Mesendoderm (in vitro differentiated cells): ENCODE measurements around the gene CHIC2.
"Not testable (repeated sequence)": the region's sequence is repeated elsewhere in the genome, so short reads cannot be mapped to it uniquely, and the experiment has no call there.

ENCODE experiments used
- DNase-seq: peaks from one replicate; pipeline ENCODE4 v3.0.0; 2013
- H2AK5ac ChIP-seq: 2 replicates; pipeline ENCODE4 v1.6.1; 2013; ENCODE audit warnings: low read length, inconsistent platforms
- H2BK120ac ChIP-seq: 2 replicates; pipeline ENCODE4 v1.6.1; 2013; ENCODE audit warnings: low read depth, mild to moderate bottlenecking, low read length, moderate library complexity, mixed read lengths
- H2BK15ac ChIP-seq: replicated peaks from 2 replicates; pipeline ENCODE4 v1.6.1; 2013; ENCODE audit warnings: low read depth, mild to moderate bottlenecking, moderate library complexity
- H2BK5ac ChIP-seq: 2 replicates; pipeline ENCODE4 v1.6.1; 2013; ENCODE audit warnings: low read length, inconsistent platforms
- H3K18ac ChIP-seq: 2 replicates; pipeline ENCODE4 v1.6.1; 2013; ENCODE audit warnings: mild to moderate bottlenecking, low read length, mixed read lengths
- H3K23ac ChIP-seq: one replicate; pipeline ENCODE4 v1.6.1; 2013; ENCODE audit warnings: low read length
- H3K27ac ChIP-seq: 2 replicates; pipeline ENCODE4 v1.5.1; 2013; ENCODE audit warnings: low read depth, mild to moderate bottlenecking, inconsistent platforms, low read length, moderate library complexity
- H3K27me3 ChIP-seq: 2 replicates; pipeline ENCODE4 v1.6.1; 2013; ENCODE audit warnings: low read length, control low read depth, mild to moderate bottlenecking, inconsistent platforms; ENCODE audit not compliant: insufficient read depth, poor library complexity
- H3K36me3 ChIP-seq: 2 replicates; pipeline ENCODE4 v1.6.1; 2013; ENCODE audit warnings: low read length, inconsistent platforms; ENCODE audit not compliant: control insufficient read depth, insufficient read depth
- H3K4ac ChIP-seq: one replicate; pipeline ENCODE4 v1.6.1; 2013; ENCODE audit warnings: low read depth, mild to moderate bottlenecking, low read length, moderate library complexity
- H3K4me1 ChIP-seq: 2 replicates; pipeline ENCODE4 v1.6.1; 2013; ENCODE audit warnings: low read depth, low read length, inconsistent platforms; ENCODE audit not compliant: control insufficient read depth
- H3K4me2 ChIP-seq: 2 replicates; pipeline ENCODE4 v1.6.1; 2013; ENCODE audit warnings: low read length
- H3K4me3 ChIP-seq: 2 replicates; pipeline ENCODE4 v1.5.1; 2013; ENCODE audit warnings: mild to moderate bottlenecking, low read length
- H3K56ac ChIP-seq: one replicate; pipeline ENCODE4 v1.6.1; 2013; ENCODE audit warnings: low read length
- H3K79me1 ChIP-seq: 2 replicates; pipeline ENCODE4 v1.6.1; 2013; ENCODE audit warnings: low read length, inconsistent platforms
- H3K79me2 ChIP-seq: 2 replicates; pipeline ENCODE4 v1.6.1; 2013; ENCODE audit warnings: mild to moderate bottlenecking, low read length; ENCODE audit not compliant: control insufficient read depth, insufficient read depth
- H3K9ac ChIP-seq: 2 replicates; pipeline ENCODE4 v1.6.1; 2013; ENCODE audit warnings: low read length, inconsistent platforms
- H4K5ac ChIP-seq: one replicate; pipeline ENCODE4 v1.6.1; 2013; ENCODE audit warnings: low read length
- H4K8ac ChIP-seq: one replicate; pipeline ENCODE4 v1.6.1; 2013; ENCODE audit warnings: low read depth, mild to moderate bottlenecking, control low read depth, low read length, moderate library complexity
- WGBS: extraction: QIAGEN DNeasy Blood & Tissue Kit; methylation state at CpG from one replicate; pipeline ENCODE4 v1.1.7; 2013; ENCODE audit warnings: low lambda C conversion rate, missing lambda C conversion rate; ENCODE audit not compliant: insufficient coverage; ENCODE audit errors: extremely low coverage; 5-methylcytosine and 5-hydroxymethylcytosine counted together

CHIC2 gene

GRCh38 chr4:54053322-54053721 is 11.1 kb downstream of the CHIC2 start:
- H2BK5ac ChIP-seq, H3K4ac ChIP-seq, H3K79me2 ChIP-seq, H3K79me1 ChIP-seq, H3K4me2 ChIP-seq, H3K9ac ChIP-seq, H3K4me1 ChIP-seq, H3K23ac ChIP-seq, H2BK120ac ChIP-seq, H3K27me3 ChIP-seq, H3K4me3 ChIP-seq, H3K18ac ChIP-seq, H3K27ac ChIP-seq, H3K56ac ChIP-seq, H4K8ac ChIP-seq, H3K36me3 ChIP-seq, DNase-seq, H4K5ac ChIP-seq, H2BK15ac ChIP-seq, H2AK5ac ChIP-seq: not testable (repeated sequence)
- no CpG with 5 or more reads among the region's 5 CpGs for WGBS

DNA sequence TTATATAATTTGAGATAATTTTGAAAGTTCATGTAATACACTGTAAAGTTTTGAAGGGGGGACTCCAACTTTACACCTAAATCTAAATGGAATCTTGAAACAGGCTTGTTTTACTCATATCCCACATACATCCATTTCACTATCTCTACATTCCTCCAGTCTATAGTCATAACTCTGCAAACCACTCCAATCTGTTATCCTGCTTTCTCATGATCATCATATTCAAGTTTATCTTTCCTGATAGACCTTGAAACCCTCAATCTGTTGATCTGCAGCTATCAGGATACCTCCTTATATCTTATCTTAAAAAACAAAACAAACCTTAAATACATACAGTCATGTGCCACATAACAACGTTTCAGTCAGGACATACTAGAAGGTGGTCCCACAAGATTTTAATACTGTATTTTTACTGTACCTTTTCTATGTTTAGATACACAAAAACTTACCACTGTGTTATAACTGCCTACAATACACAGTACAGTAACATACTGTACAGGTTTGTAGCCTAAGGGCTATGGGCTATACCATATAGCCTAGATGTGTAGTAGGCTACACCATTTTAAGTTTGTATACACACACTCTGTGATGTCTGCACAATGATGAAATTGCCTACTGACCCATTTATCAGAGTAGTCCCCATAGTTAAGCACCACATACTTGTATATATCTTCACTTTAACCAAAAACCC is 14.0 kb downstream of the CHIC2 start:
- no peaks in the 10 kb centered on the region for H3K4me1 ChIP-seq
- peaks cover 2% of the 10 kb centered on the region for H3K79me1 ChIP-seq
- H3K56ac ChIP-seq = no peak overlapping the region
- no peak overlapping the region for H2BK15ac ChIP-seq
- no peak overlapping the region for H2AK5ac ChIP-seq
- H3K9ac ChIP-seq = no peak overlapping the region
- H3K4ac ChIP-seq = no peak overlapping the region
- no peak overlapping the region for H3K27ac ChIP-seq
- no peaks in the 10 kb centered on the region for H3K79me2 ChIP-seq
- no peak overlapping the region for H2BK5ac ChIP-seq
- DNase-seq = no peak
- no peak overlapping the region for H4K5ac ChIP-seq
- no peaks in the 10 kb centered on the region for H3K27me3 ChIP-seq
- H4K8ac ChIP-seq = no peak overlapping the region
- no peak overlapping the region for H3K4me3 ChIP-seq
- H3K18ac ChIP-seq = no peak overlapping the region
- no peak overlapping the region for H2BK120ac ChIP-seq
- H3K23ac ChIP-seq = no peak overlapping the region
- no peaks in the 10 kb centered on the region for H3K36me3 ChIP-seq
- no peak overlapping the region for H3K4me2 ChIP-seq
- WGBS = no CpG with 5 or more reads among the region's 1 CpG

DNA sequence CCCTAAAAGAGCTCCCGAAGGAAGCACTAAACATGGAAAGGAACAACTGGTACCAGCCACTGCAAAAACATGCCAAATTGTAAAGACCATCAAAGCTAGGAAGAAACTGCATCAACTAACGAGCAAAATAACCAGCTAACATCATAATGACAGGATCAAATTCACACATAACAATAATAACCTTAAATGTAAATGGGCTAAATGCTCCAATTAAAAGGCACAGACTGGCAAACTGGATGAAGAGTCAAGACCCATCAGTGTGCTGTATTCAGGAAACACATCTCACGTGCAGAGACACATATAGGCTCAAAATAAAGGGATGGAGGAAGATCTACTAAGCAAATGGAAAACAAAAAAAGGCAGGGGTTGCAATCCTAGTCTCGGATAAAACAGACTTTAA is 20.8 kb downstream of the CHIC2 start:
- not testable (repeated sequence) for H3K9ac ChIP-seq, DNase-seq, H3K27ac ChIP-seq, H3K4me2 ChIP-seq, H3K4me3 ChIP-seq, H2BK120ac ChIP-seq, H3K36me3 ChIP-seq, H2AK5ac ChIP-seq, H3K4me1 ChIP-seq, H4K5ac ChIP-seq, H3K4ac ChIP-seq, H3K27me3 ChIP-seq, H3K18ac ChIP-seq, H3K56ac ChIP-seq, H4K8ac ChIP-seq, H2BK5ac ChIP-seq, H3K79me2 ChIP-seq, H2BK15ac ChIP-seq, H3K23ac ChIP-seq, H3K79me1 ChIP-seq
- no CpG with 5 or more reads among the region's 4 CpGs for WGBS

DNA sequence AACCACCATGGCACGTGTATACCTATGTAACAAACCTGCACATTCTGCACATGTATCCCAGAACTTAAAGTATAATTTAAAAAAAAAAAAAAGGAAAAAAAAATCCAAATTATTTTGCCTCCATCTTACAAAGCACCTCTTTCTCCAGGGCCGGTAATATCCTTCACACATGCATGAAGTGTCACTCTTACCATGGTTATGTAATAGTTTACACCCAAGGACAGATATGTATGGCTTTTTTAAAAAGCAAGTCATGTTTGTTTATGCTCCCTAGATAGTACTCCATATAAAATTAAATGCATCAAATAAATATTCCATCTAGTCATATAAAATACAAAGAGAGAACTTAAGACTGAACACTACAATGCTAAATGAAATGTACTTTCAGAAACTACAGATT is 22.5 kb downstream of the CHIC2 start:
- Histone ChIP-seq H2BK120ac (no peak overlapping the region), H3K23ac (no peak overlapping the region), H3K4me3 (no peak overlapping the region), H3K56ac (no peak overlapping the region), H3K27me3 (no peaks in the 10 kb centered on the region), H3K27ac (no peak overlapping the region), H4K5ac (no peak overlapping the region), H3K4me2 (no peak overlapping the region), H3K4me1 (no peaks in the 10 kb centered on the region), H3K79me1 (no peaks in the 10 kb centered on the region), H3K4ac (no peak overlapping the region), H2AK5ac (no peak overlapping the region), H3K79me2 (no peaks in the 10 kb centered on the region), H2BK5ac (no peak overlapping the region), H3K18ac (no peak overlapping the region), H4K8ac (no peak overlapping the region), H2BK15ac (no peak overlapping the region), H3K36me3 (no peaks in the 10 kb centered on the region), H3K9ac (no peak overlapping the region)
- WGBS = no CpG with 5 or more reads among the region's 2 CpGs
- no peak for DNase-seq

DNA sequence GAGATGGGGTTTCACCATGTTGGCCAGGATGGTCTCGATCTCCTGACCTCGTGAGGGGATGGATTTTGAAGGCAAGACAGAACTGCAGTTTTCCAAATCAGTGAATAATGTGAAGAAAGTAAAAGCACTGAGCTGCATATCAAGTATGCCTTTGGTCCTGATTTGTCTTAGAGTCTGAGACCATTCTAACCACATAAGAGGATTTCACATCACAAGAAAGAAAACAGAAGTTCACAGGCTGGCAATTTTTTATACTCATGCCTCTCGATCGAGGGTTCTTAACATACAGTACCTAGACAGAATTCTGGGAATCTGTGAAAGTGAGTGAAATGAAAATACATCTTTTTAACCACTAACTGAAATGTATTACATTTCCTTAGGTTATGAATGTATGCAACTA is 23.3 kb downstream of the CHIC2 start:
- Histone ChIP-seq H3K18ac (no peak overlapping the region), H3K9ac (no peak overlapping the region), H3K4me2 (no peak overlapping the region), H4K8ac (no peak overlapping the region), H3K4me1 (no peaks in the 10 kb centered on the region), H3K4me3 (no peak overlapping the region), H3K4ac (no peak overlapping the region), H4K5ac (no peak overlapping the region), H3K27me3 (no peaks in the 10 kb centered on the region), H2BK5ac (no peak overlapping the region), H3K56ac (no peak overlapping the region), H3K23ac (no peak overlapping the region), H3K79me1 (no peaks in the 10 kb centered on the region), H3K79me2 (no peaks in the 10 kb centered on the region), H2BK120ac (no peak overlapping the region), H3K27ac (no peak overlapping the region), H2AK5ac (no peak overlapping the region), H2BK15ac (no peak overlapping the region), H3K36me3 (no peaks in the 10 kb centered on the region)
- no CpG with 5 or more reads among the region's 4 CpGs for WGBS
- no peak for DNase-seq

GRCh38 chr4:54038056-54038455 is 26.3 kb downstream of the CHIC2 start:
- WGBS = no CpG with 5 or more reads among the region's 3 CpGs
- Histone ChIP-seq H3K4ac (no peak overlapping the region), H3K18ac (no peak overlapping the region), H3K4me3 (no peak overlapping the region), H3K27ac (no peak overlapping the region), H2BK15ac (no peak overlapping the region), H3K4me1 (no peaks in the 10 kb centered on the region), H4K5ac (no peak overlapping the region), H3K4me2 (no peak overlapping the region), H2AK5ac (no peak overlapping the region), H3K9ac (no peak overlapping the region), H3K56ac (no peak overlapping the region), H3K79me2 (no peaks in the 10 kb centered on the region), H3K23ac (no peak overlapping the region), H4K8ac (no peak overlapping the region), H2BK5ac (no peak overlapping the region), H3K27me3 (no peaks in the 10 kb centered on the region), H2BK120ac (no peak overlapping the region), H3K79me1 (no peaks in the 10 kb centered on the region), H3K36me3 (no peaks in the 10 kb centered on the region)
- DNase-seq = no peak
